ENCODE data around the gene GAS2L1. TPM values are rescaled to one million over a fixed set of nuclear protein-coding genes. Genes with fewer than 3 reads are reported as not detected.

The GAS2L1 gene
- total and polyA plus RNA-seq, 2 of the 4 experiments (the other 2 are of a cell fraction), result 1.4 to 15.6 TPM

DNA sequence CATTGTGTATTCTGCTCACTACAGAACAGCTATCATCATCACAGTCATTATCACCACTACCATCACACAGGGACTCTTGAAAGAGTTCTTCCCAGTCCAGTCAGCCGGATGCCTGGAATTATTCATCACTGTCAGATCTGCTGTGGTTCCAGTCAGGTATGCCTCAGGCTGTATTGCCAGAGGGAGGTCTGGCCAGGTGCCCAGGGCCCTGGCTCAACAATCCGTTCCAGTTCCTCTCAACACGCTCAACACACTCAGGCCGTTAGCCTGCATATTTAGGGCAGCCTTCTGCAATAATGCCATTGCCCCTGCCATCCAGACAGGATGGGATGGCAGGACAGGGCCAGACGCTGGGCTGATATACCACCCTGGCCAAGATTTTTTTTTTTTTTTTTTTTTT lies 37.7 kb downstream of the GAS2L1 start:
- Histone ChIP-seq H2AFZ (replicated peaks; ENCODE audit: low read length, poor library complexity) (no peak overlapping the region), H3K56ac (ENCODE audit: extremely low read depth, insufficient read depth, low read length) (no peak overlapping the region), H3K9me3 (ENCODE audit: control insufficient read depth, insufficient read depth, low read length) (no peaks in the 10 kb centered on the region), H4K8ac (ENCODE audit: low read depth in 2 of 2, low read length in 2 of 2) (no peak overlapping the region), H2AK5ac (ENCODE audit: low read depth, low read length) (no peak overlapping the region), H3K9ac (ENCODE audit: low read depth, low read length) (no peak overlapping the region), H3K4me3 (ENCODE audit: insufficient read depth, low read depth, low read length) (no peak overlapping the region), H3K27ac (ENCODE audit: insufficient read depth, low read length) (no peak overlapping the region), H3K23ac (ENCODE audit: low read depth, low read length) (no peak overlapping the region), H3K14ac (replicated peaks; ENCODE audit: low read depth, low read length) (no peak overlapping the region), H3K4me2 (ENCODE audit: low read depth, low read length) (no peak overlapping the region), H3K4ac (ENCODE audit: low read depth, low read length) (no peak overlapping the region), H3K9me1 (ENCODE audit: insufficient read depth, low read length) (no peaks in the 10 kb centered on the region), H3K36me3 (ENCODE audit: control insufficient read depth, insufficient read depth, low read length) (peaks cover 50% of the 10 kb centered on the region), H3K4me1 (ENCODE audit: control insufficient read depth, insufficient read depth, low read length) (no peaks in the 10 kb centered on the region), H3K18ac (ENCODE audit: low read depth, low read length) (no peak overlapping the region), H2BK15ac (ENCODE audit: low read depth, low read length) (no peak overlapping the region), H2BK120ac (ENCODE audit: low read depth, low read length) (no peak overlapping the region), H2AK9ac (replicated peaks; ENCODE audit: low read depth, low read length, poor library complexity) (no peak overlapping the region), H4K91ac (ENCODE audit: insufficient read depth, low read depth, low read length) (no peak overlapping the region), H2BK20ac (ENCODE audit: low read depth, low read length) (no peak overlapping the region), H3K79me1 (ENCODE audit: low read depth in 1 of 2, low read length in 2 of 2) (no peaks in the 10 kb centered on the region), H3K27me3 (ENCODE audit: control insufficient read depth, insufficient read depth, low read length) (no peaks in the 10 kb centered on the region), H4K20me1 (ENCODE audit: insufficient read depth, low read length) (peaks cover 11% of the 10 kb centered on the region; the same call in 1 of the 2 replicates), H4K5ac (ENCODE audit: low read depth, low read length) (no peak overlapping the region), H2BK5ac (ENCODE audit: low read depth, low read length, poor library complexity, severe bottlenecking) (no peak overlapping the region)
- TF ChIP-seq RCOR1 (IDR thresholded peaks at IDR 0.05; ENCODE audit: insufficient replicate concordance, low read length) (no peak), FOS (IDR thresholded peaks at IDR 0.05; ENCODE audit: low read depth, low read length) (no peak), MAZ (IDR thresholded peaks at IDR 0.05; ENCODE audit: borderline replicate concordance, low read depth, low read length) (no peak), NFE2L2 (IDR thresholded peaks at IDR 0.05; ENCODE audit: low read depth, low read length) (no peak), ELK1 (IDR thresholded peaks at IDR 0.05; ENCODE audit: borderline replicate concordance, low read depth, low read length) (no peak), POLR2A (IDR thresholded peaks at IDR 0.05; ENCODE audit: low read depth, low read length) (no peak), CTCF (conservative IDR thresholded peaks at IDR 0.05; ENCODE audit: low read depth, low read length) (no peak)
- ChIA-PET CTCF (interaction anchor here (0.6 kb wide), 1 partner anchor 141 kb away, joined by 3 read pairs; no protein-coding TSS in a partner anchor), POLR2A (ENCODE audit: unreplicated experiment) (no interaction called here)
- dilution Hi-C loops (cut with HindIII; ENCODE audit: low sequenced_read_pairs, unreplicated experiment), result no loop called here
- in situ Hi-C loops (cut with MboI; ENCODE audit: low sequenced_read_pairs), result no loop called here
- no TSS peak for BruUV-seq (replicated peaks)
- DNase-seq (peak; percentile 79), ATAC-seq (ENCODE audit: low read depth) (peak; percentile 33)
- 40% methylated on average over 1 of the region's 5 CpGs; no CpG with 5 or more reads in 1 of the 2 experiments for WGBS, 2 experiments (ENCODE audit: extremely low coverage in 2 of 2, insufficient read length in 1 of 2)
- intact Hi-C loops (cut with micrococcal nuclease), result no loop called here

All from IMR-90 (cell line).